SK-N-SH (cell line): ENCODE data around the gene FGF19. TPM values are rescaled to one million over a fixed set of nuclear protein-coding genes. Genes with fewer than 3 reads are reported as not detected.

ENCODE experiments used
- CTCF ChIA-PET: fragments of 300-600, 350-600 bp; formaldehyde crosslinking; extraction: SDS; loops from one replicate; lab custom pipeline; 2021; lab: Yijun Ruan, JAX
- POLR2A ChIA-PET: fragments of 350-600 bp; sonication (Branson Sonifier 250); formaldehyde crosslinking; extraction: SDS; loops from one replicate; lab custom pipeline; 2020; ENCODE audit warnings: antibody characterized with exemption, inconsistent platforms; lab: Yijun Ruan, JAX
- DNase-seq: peaks from one replicate; pipeline ENCODE4 v3.0.0; 2012
- H2AFZ ChIP-seq: fragments of 200-600 bp; sonication (generic); 2 replicates; pipeline ENCODE4 v1.8.1; 2016; ENCODE audit warnings: antibody characterized with exemption, mild to moderate bottlenecking, low read depth
- H3F3A ChIP-seq: fragments of 200-600 bp; sonication (generic); replicated peaks from 2 replicates; pipeline ENCODE3; 2016; ENCODE audit warnings: antibody characterized with exemption, mild to moderate bottlenecking; ENCODE audit not compliant: insufficient read depth
- H3K27ac ChIP-seq, 2 experiments: fragments of 200-500 bp in 1 of 2; fragments of 200-600 bp in 1 of 2; sonication (Bioruptor generic) in 1 of 2; sonication (generic), shearing (Covaris generic) in 1 of 2; 2 replicates each; pipeline versions ENCODE4 v1.5.1 to v1.6.1; 2014 to 2016; ENCODE audit warnings: low read depth in 2 of 2, inconsistent platforms in 1 of 2, low read length in 1 of 2, mild to moderate bottlenecking in 1 of 2, mixed read lengths in 1 of 2
- H3K27me3 ChIP-seq: fragments of 200-600 bp; sonication (generic), shearing (Covaris generic); 2 replicates; pipeline ENCODE4 v1.6.1; 2016; ENCODE audit warnings: mixed run types; ENCODE audit not compliant: insufficient read depth
- H3K36me3 ChIP-seq, 2 experiments: fragments of 200-500 bp in 1 of 2; fragments of 200-600 bp in 1 of 2; sonication (Bioruptor generic) in 1 of 2; sonication (generic) in 1 of 2; replicated peaks in 1 of 2; 2 replicates each; pipeline versions ENCODE3 to v1.5.1; 2014 to 2016; ENCODE audit warnings: low read length in 1 of 2, mild to moderate bottlenecking in 1 of 2; ENCODE audit not compliant: insufficient read depth in 2 of 2, control insufficient read depth in 1 of 2
- H3K4me1 ChIP-seq, 2 experiments: fragments of 200-500 bp in 1 of 2; fragments of 200-600 bp in 1 of 2; sonication (Bioruptor generic) in 1 of 2; sonication (generic), shearing (Covaris generic) in 1 of 2; 2 replicates each; pipeline versions ENCODE4 v1.5.1 to v1.6.1; 2014 to 2016; ENCODE audit warnings: low read depth in 1 of 2, low read length in 1 of 2, mixed run types in 1 of 2; ENCODE audit not compliant: insufficient read depth in 2 of 2, control insufficient read depth in 1 of 2
- H3K4me2 ChIP-seq: fragments of 200-600 bp; sonication (generic), shearing (Covaris generic); 2 replicates; pipeline ENCODE4 v1.6.1; 2017; ENCODE audit warnings: mixed run types
- H3K4me3 ChIP-seq, 2 experiments: fragments of 200-500 bp in 1 of 2; fragments of 200-600 bp in 1 of 2; sonication (Bioruptor generic) in 1 of 2; sonication (generic), shearing (Covaris generic) in 1 of 2; 2 replicates each; pipeline versions ENCODE4 v1.5.1 to v1.8.1; 2014 to 2016; ENCODE audit warnings: low read depth in 2 of 2, inconsistent platforms in 1 of 2, low read length in 1 of 2, mild to moderate bottlenecking in 1 of 2, mixed read lengths in 1 of 2, moderate library complexity in 1 of 2
- H3K79me2 ChIP-seq: fragments of 200-600 bp; sonication (generic); 2 replicates; pipeline ENCODE4 v1.8.1; 2017; ENCODE audit warnings: mild to moderate bottlenecking; ENCODE audit not compliant: insufficient read depth
- H3K9ac ChIP-seq: fragments of 200-600 bp; sonication (generic); 2 replicates; pipeline ENCODE4 v1.6.1; 2017; ENCODE audit warnings: mixed run types
- H3K9me2 ChIP-seq: fragments of 200-600 bp; sonication (generic); 2 replicates; pipeline ENCODE4 v1.6.1; 2017; ENCODE audit warnings: mixed run types
- H3K9me3 ChIP-seq: fragments of 200-600 bp; sonication (generic); 2 replicates; pipeline ENCODE4 v1.6.1; 2017; ENCODE audit warnings: mixed run types, mild to moderate bottlenecking, moderate library complexity
- H4K20me1 ChIP-seq: fragments of 200-600 bp; sonication (generic); 2 replicates; pipeline ENCODE4 v1.6.1; 2017; ENCODE audit warnings: mild to moderate bottlenecking, mixed run types; ENCODE audit not compliant: insufficient read depth
- ELF1 ChIP-seq: IDR thresholded peaks from 2 replicates; pipeline ENCODE4 v1.4.0; 2012
- EP300 ChIP-seq, 2 experiments: IDR thresholded peaks; 2 replicates each; pipeline versions ENCODE4 v1.4.0 to v1.6.1; 2012; ENCODE audit warnings: borderline replicate concordance in 1 of 2, low read depth in 1 of 2, low read length in 1 of 2
- FOXM1 ChIP-seq: IDR thresholded peaks from 2 replicates; pipeline ENCODE4 v1.4.0; 2012; ENCODE audit warnings: low read depth, mild to moderate bottlenecking
- GABPA ChIP-seq: IDR thresholded peaks from 2 replicates; pipeline ENCODE4 v1.4.0; 2012; ENCODE audit warnings: low read depth, mild to moderate bottlenecking
- GATA2 ChIP-seq: sonication (generic); formaldehyde crosslinking; IDR thresholded peaks from 2 replicates; pipeline ENCODE4 v1.5.0; 2020; ENCODE audit warnings: mild to moderate bottlenecking, missing genetic modification reagents
- MXI1 ChIP-seq: IDR thresholded peaks from 2 replicates; pipeline ENCODE4 v1.6.1; 2012; ENCODE audit warnings: mild to moderate bottlenecking, low read depth, low read length, improper control_type of control experiment
- NRF1 ChIP-seq: IDR thresholded peaks from 2 replicates; pipeline ENCODE4 v1.6.1; 2012; ENCODE audit warnings: low read depth, mild to moderate bottlenecking, low read length
- POLR2AphosphoS5 ChIP-seq: IDR thresholded peaks from 2 replicates; pipeline ENCODE4 v1.6.1; 2012; ENCODE audit warnings: low read depth, low read length
- RCOR1 ChIP-seq: fragments of 150-350 bp; IDR thresholded peaks from 2 replicates; pipeline ENCODE4 v1.6.1; 2017; ENCODE audit warnings: antibody characterized with exemption, low read length
- REST ChIP-seq: IDR thresholded peaks from 2 replicates; pipeline ENCODE4 v1.6.1; 2012; ENCODE audit warnings: mild to moderate bottlenecking, low read depth, low read length, moderate library complexity
- SIN3A ChIP-seq: IDR thresholded peaks from 2 replicates; pipeline ENCODE4 v1.6.1; 2012; ENCODE audit warnings: low read depth, mild to moderate bottlenecking, low read length, moderate library complexity, borderline replicate concordance
- TCF12 ChIP-seq: IDR thresholded peaks from 2 replicates; pipeline ENCODE4 v1.4.0; 2012
- TEAD4 ChIP-seq: IDR thresholded peaks from 2 replicates; pipeline ENCODE4 v1.4.0; 2012; ENCODE audit warnings: mild to moderate bottlenecking, borderline replicate concordance; ENCODE audit not compliant: insufficient read depth
- WGBS: methylation state at CpG from one replicate; pipeline ENCODE4 v1.1.6; 2017; ENCODE audit warnings: low lambda C conversion rate; 5-methylcytosine and 5-hydroxymethylcytosine counted together
- polyA plus RNA-seq, 3 experiments: library from polyadenylated mRNA; depleted of rRNA; stranded (reverse); fragments of >200 nt; gene quantifications; 2 replicates each; pipeline ENCODE4 v1.2.3, GENCODE V29; 2012
- TF ChIP-seq, protein P1 (sequence below): fragments of 150-350 bp; IDR thresholded peaks from 2 replicates; pipeline ENCODE4 v1.6.1; 2016; ENCODE audit warnings: mild to moderate bottlenecking, low read depth, low read length
- TF ChIP-seq, protein P2 (sequence below): IDR thresholded peaks from 2 replicates; pipeline ENCODE4 v1.4.0; 2012; ENCODE audit warnings: low read depth, borderline replicate concordance
- TF ChIP-seq, protein P3 (sequence below): IDR thresholded peaks from 2 replicates; pipeline ENCODE4; 2012
- TF ChIP-seq, protein P4 (sequence below): IDR thresholded peaks from 2 replicates; pipeline ENCODE4 v1.4.0; 2012; ENCODE audit warnings: low read depth
- TF ChIP-seq, protein P5 (sequence below): fragments of 200-600 bp; sonication (generic); IDR thresholded peaks from 2 replicates; pipeline ENCODE4 v1.6.1; 2017; ENCODE audit warnings: antibody characterized with exemption, mild to moderate bottlenecking, moderate library complexity

Gene FGF19
- polyA plus RNA-seq, 1 of the 3 experiments (the other 2 are of a cell fraction) = not detected

DNA sequence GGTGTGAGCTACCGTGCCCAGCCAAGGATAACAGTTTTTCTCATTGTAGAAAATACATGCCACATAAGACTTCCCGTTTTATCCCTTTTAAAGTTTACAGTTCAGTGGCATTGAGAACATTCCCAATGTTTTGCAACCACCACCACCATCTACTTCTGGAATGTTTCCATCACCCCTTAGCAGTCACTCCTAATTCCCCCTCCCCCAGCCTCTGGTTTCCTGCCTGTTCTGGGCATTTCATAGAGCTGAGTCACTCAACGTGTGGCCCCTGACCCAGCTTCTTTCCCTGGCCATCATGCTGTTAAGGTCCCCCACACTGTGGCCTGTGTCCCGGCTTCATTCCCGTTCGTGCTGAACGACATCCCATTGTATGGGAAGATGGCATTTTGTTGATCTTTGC, 40.6 kb upstream of the FGF19 start (continued):
- no peak for TF ChIP-seq REST
- no peak for TF ChIP-seq TCF12
- TF ChIP-seq, protein P1, sequence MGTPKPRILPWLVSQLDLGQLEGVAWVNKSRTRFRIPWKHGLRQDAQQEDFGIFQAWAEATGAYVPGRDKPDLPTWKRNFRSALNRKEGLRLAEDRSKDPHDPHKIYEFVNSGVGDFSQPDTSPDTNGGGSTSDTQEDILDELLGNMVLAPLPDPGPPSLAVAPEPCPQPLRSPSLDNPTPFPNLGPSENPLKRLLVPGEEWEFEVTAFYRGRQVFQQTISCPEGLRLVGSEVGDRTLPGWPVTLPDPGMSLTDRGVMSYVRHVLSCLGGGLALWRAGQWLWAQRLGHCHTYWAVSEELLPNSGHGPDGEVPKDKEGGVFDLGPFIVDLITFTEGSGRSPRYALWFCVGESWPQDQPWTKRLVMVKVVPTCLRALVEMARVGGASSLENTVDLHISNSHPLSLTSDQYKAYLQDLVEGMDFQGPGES = no peak
- TF ChIP-seq NRF1 = no peak
- TF ChIP-seq FOXM1 = no peak
- TF ChIP-seq, protein P2, sequence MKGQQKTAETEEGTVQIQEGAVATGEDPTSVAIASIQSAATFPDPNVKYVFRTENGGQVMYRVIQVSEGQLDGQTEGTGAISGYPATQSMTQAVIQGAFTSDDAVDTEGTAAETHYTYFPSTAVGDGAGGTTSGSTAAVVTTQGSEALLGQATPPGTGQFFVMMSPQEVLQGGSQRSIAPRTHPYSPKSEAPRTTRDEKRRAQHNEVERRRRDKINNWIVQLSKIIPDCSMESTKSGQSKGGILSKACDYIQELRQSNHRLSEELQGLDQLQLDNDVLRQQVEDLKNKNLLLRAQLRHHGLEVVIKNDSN = no peak
- no peak for TF ChIP-seq GATA2

DNA sequence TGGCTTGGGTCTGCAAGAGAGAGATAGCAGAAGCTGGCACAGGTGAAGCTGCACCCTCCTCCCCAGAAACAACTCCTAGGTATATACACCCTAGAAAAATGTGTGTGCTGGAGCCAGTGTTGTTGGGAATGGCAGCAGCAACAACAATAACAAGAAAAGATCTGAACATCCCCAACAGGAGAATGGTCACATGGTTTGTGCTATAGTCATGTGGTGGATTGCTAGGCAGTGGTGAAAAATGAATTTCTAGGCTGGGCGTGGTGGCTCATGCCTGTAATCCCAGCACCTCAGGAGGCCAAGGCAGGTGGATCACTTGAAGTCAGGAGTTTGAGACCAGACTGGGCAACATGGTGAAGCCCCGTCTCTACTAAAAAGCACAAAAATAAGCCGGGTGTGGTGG, 31.0 kb upstream of the FGF19 start:
- POLR2A ChIA-PET = no interaction called here
- Histone ChIP-seq H3K36me3 (no peaks in the 10 kb centered on the region), H2AFZ (no peak overlapping the region), H3F3A (no peaks in the 10 kb centered on the region), H3K9me2 (no peaks in the 10 kb centered on the region), H3K79me2 (no peaks in the 10 kb centered on the region), H3K9ac (no peak overlapping the region), H3K4me2 (no peak overlapping the region), H4K20me1 (no peaks in the 10 kb centered on the region), H3K9me3 (no peaks in the 10 kb centered on the region), H3K27ac (no peak overlapping the region), H3K4me1 (no peaks in the 10 kb centered on the region), H3K4me3 (no peak overlapping the region), H3K27me3 (no peaks in the 10 kb centered on the region; the same call in 1 of the 2 replicates)
- 46% methylated on average over 3 of the region's 3 CpGs for WGBS
- CTCF ChIA-PET = no interaction called here
- no peak for DNase-seq
- TF ChIP-seq MXI1 = no peak
- TF ChIP-seq GABPA = no peak
- TF ChIP-seq, protein P3, sequence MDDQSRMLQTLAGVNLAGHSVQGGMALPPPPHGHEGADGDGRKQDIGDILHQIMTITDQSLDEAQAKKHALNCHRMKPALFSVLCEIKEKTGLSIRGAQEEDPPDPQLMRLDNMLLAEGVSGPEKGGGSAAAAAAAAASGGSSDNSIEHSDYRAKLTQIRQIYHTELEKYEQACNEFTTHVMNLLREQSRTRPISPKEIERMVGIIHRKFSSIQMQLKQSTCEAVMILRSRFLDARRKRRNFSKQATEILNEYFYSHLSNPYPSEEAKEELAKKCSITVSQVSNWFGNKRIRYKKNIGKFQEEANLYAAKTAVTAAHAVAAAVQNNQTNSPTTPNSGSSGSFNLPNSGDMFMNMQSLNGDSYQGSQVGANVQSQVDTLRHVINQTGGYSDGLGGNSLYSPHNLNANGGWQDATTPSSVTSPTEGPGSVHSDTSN = no peak
- TF ChIP-seq, protein P4, sequence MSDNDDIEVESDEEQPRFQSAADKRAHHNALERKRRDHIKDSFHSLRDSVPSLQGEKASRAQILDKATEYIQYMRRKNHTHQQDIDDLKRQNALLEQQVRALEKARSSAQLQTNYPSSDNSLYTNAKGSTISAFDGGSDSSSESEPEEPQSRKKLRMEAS = no peak
- TF ChIP-seq EP300 (IDR thresholded peaks at IDR 0.05; ENCODE audit: borderline replicate concordance in 1 of 2, low read depth in 1 of 2, low read length in 1 of 2) = no peak
- TF ChIP-seq ELF1 = no peak
- no peak for TF ChIP-seq REST
- TF ChIP-seq POLR2AphosphoS5 = no peak
- TF ChIP-seq TEAD4 = no peak
- no peak for TF ChIP-seq FOXM1
- TF ChIP-seq, protein P5, sequence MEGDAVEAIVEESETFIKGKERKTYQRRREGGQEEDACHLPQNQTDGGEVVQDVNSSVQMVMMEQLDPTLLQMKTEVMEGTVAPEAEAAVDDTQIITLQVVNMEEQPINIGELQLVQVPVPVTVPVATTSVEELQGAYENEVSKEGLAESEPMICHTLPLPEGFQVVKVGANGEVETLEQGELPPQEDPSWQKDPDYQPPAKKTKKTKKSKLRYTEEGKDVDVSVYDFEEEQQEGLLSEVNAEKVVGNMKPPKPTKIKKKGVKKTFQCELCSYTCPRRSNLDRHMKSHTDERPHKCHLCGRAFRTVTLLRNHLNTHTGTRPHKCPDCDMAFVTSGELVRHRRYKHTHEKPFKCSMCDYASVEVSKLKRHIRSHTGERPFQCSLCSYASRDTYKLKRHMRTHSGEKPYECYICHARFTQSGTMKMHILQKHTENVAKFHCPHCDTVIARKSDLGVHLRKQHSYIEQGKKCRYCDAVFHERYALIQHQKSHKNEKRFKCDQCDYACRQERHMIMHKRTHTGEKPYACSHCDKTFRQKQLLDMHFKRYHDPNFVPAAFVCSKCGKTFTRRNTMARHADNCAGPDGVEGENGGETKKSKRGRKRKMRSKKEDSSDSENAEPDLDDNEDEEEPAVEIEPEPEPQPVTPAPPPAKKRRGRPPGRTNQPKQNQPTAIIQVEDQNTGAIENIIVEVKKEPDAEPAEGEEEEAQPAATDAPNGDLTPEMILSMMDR = no peak
- TF ChIP-seq, protein P1 = no peak
- TF ChIP-seq SIN3A = no peak
- TF ChIP-seq RCOR1 = no peak
